Thyroid gland (tissue), 4 donors: ENCODE measurements around the gene MAGI1. TPM values are rescaled to one million over a fixed set of nuclear protein-coding genes. Genes with fewer than 3 reads are reported as not detected.

Source experiments
- DNase-seq, 2 donors: peaks; one replicate each; pipeline ENCODE4 v3.0.0-alpha.2; 2019
- H3K27ac ChIP-seq, 3 donors: fragments of 200-600 bp; sonication (generic); 1 replicate in 2 of 3; 2 replicates in 1 of 3; pipeline ENCODE4 v1.5.1; 2016 to 2019; ENCODE audit warnings: mild to moderate bottlenecking in 1 of 3, moderate library complexity in 1 of 3
- H3K27me3 ChIP-seq: fragments of 200-600 bp; sonication (generic); one replicate; pipeline ENCODE4 v1.5.1; 2019
- H3K36me3 ChIP-seq, 2 donors: fragments of 200-600 bp; sonication (generic); one replicate each; pipeline ENCODE4 v1.5.1; 2016 to 2019
- H3K4me1 ChIP-seq, 2 donors: fragments of 200-600 bp; sonication (generic); one replicate each; pipeline ENCODE4 v1.5.1; 2017 to 2019
- H3K4me3 ChIP-seq, 3 donors: fragments of 200-600 bp; sonication (generic); replicated peaks in 1 of 3; 1 replicate in 2 of 3; 2 replicates in 1 of 3; pipeline ENCODE4 v1.5.1; 2016; ENCODE audit warnings: mild to moderate bottlenecking in 1 of 3
- H3K9me3 ChIP-seq: fragments of 200-600 bp; sonication (generic); one replicate; pipeline ENCODE4 v1.5.1; 2017
- POLR2A ChIP-seq, 2 donors: fragments of 450-650 bp; IDR thresholded peaks; one replicate each; pipeline ENCODE4 v1.6.1; 2017; ENCODE audit warnings: antibody characterized with exemption in 2 of 2, mild to moderate bottlenecking in 2 of 2, moderate library complexity in 1 of 2
- WGBS, 2 donors: methylation state at CpG; one replicate each; pipeline ENCODE4 v1.1.5; 2017; 5-methylcytosine and 5-hydroxymethylcytosine counted together
- intact Hi-C: fragments of 100-400 bp; cut with DNase I; formaldehyde crosslinking; loops from one replicate; pipeline ENCODE4 v1.15.1; 2023
- total RNA-seq, 4 donors: library from RNA; depleted of rRNA; stranded (reverse); fragments of >200 nt; gene quantifications; one replicate each; pipeline ENCODE4 v1.2.3, GENCODE V29; 2016
- TF ChIP-seq, protein P1 (sequence below), 6 experiments: fragments of 200-600 bp in 3 of 6; fragments of 450-650 bp in 3 of 6; sonication (generic) in 3 of 6; IDR thresholded peaks; one replicate each; pipeline ENCODE4 v1.5.1; 2016 to 2019; ENCODE audit warnings: antibody characterized with exemption in 6 of 6, mild to moderate bottlenecking in 2 of 6, inconsistent platforms in 1 of 6, moderate library complexity in 1 of 6

The MAGI1 gene
- total RNA-seq, 4 donors from 2014 or later: 60.5 to 123 (median 87.5) TPM

GRCh38 chr3:65742914-65743313 is 295.8 kb downstream of the MAGI1 start:
- TF ChIP-seq, protein P1, sequence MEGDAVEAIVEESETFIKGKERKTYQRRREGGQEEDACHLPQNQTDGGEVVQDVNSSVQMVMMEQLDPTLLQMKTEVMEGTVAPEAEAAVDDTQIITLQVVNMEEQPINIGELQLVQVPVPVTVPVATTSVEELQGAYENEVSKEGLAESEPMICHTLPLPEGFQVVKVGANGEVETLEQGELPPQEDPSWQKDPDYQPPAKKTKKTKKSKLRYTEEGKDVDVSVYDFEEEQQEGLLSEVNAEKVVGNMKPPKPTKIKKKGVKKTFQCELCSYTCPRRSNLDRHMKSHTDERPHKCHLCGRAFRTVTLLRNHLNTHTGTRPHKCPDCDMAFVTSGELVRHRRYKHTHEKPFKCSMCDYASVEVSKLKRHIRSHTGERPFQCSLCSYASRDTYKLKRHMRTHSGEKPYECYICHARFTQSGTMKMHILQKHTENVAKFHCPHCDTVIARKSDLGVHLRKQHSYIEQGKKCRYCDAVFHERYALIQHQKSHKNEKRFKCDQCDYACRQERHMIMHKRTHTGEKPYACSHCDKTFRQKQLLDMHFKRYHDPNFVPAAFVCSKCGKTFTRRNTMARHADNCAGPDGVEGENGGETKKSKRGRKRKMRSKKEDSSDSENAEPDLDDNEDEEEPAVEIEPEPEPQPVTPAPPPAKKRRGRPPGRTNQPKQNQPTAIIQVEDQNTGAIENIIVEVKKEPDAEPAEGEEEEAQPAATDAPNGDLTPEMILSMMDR (IDR thresholded peaks at IDR 0.05): no peak
- no peak for TF ChIP-seq POLR2A (IDR thresholded peaks at IDR 0.05)
- Histone ChIP-seq H3K27me3 (no peaks in the 10 kb centered on the region), H3K27ac (no peak overlapping the region), H3K9me3 (no peaks in the 10 kb centered on the region), H3K4me1 (no peaks in the 10 kb centered on the region), H3K36me3 (no peaks in the 10 kb centered on the region), H3K4me3 (no peak overlapping the region)
- DNase-seq: no peak
- intact Hi-C loops: no loop called here
- whole genome bisulfite sequencing, 2 donors: 82 to 88% methylated on average over 1 of the region's 1 CpG

- H3K36me3 ChIP-seq: no peaks in the 10 kb centered on the region
- H3K4me3 ChIP-seq: no peak overlapping the region
- no peaks in the 10 kb centered on the region for H3K9me3 ChIP-seq
- no peak for DNase-seq
- no peaks in the 10 kb centered on the region for H3K27me3 ChIP-seq
- no peak overlapping the region for H3K27ac ChIP-seq
- H3K4me1 ChIP-seq: no peaks in the 10 kb centered on the region
- intact Hi-C loops: no loop called here
- 85 to 93% methylated on average over 4 of the region's 4 CpGs for WGBS, 2 donors
- no peak for TF ChIP-seq POLR2A (IDR thresholded peaks at IDR 0.05)
- TF ChIP-seq, protein P1 (IDR thresholded peaks at IDR 0.05): no peak
These were observed 297.2 kb downstream of the MAGI1 start for GRCh38 chr3:65741540-65741939.

- intact Hi-C loops: no loop called here
- no peak overlapping the region for H3K27ac ChIP-seq
- no peak for DNase-seq
- H3K9me3 ChIP-seq: no peaks in the 10 kb centered on the region
- no peaks in the 10 kb centered on the region for H3K27me3 ChIP-seq
- no peak for TF ChIP-seq POLR2A (IDR thresholded peaks at IDR 0.05)
- TF ChIP-seq, protein P1 (IDR thresholded peaks at IDR 0.05): no peak
- no peaks in the 10 kb centered on the region for H3K36me3 ChIP-seq
- H3K4me3 ChIP-seq: no peak overlapping the region
- WGBS, 2 donors: 58% methylated on average over 3 of the region's 3 CpGs
- H3K4me1 ChIP-seq: no peaks in the 10 kb centered on the region
These were observed 298.7 kb downstream of the MAGI1 start for GRCh38 chr3:65739901-65740541.

GRCh38 chr3:65734792-65735191 is 303.9 kb downstream of the MAGI1 start:
- WGBS, 2 donors: 89 to 91% methylated on average over 1 of the region's 1 CpG
- H3K4me1 ChIP-seq: peaks cover 0 to 6% of the 10 kb centered on the region in 2 donors
- no peaks in the 10 kb centered on the region for H3K9me3 ChIP-seq
- H3K36me3 ChIP-seq: no peaks in the 10 kb centered on the region
- intact Hi-C loops: no loop called here
- H3K4me3 ChIP-seq: no peak overlapping the region
- no peak overlapping the region for H3K27ac ChIP-seq
- no peaks in the 10 kb centered on the region for H3K27me3 ChIP-seq
- TF ChIP-seq, protein P1 (IDR thresholded peaks at IDR 0.05): no peak
- TF ChIP-seq POLR2A (IDR thresholded peaks at IDR 0.05): no peak
- DNase-seq: no peak

GRCh38 chr3:65734382-65734781 is 304.3 kb downstream of the MAGI1 start:
- Histone ChIP-seq H3K4me3 (no peak overlapping the region), H3K36me3 (no peaks in the 10 kb centered on the region), H3K4me1 (peaks cover 0 to 11% of the 10 kb centered on the region in 2 donors), H3K9me3 (no peaks in the 10 kb centered on the region), H3K27me3 (no peaks in the 10 kb centered on the region), H3K27ac (no peak overlapping the region)
- DNase-seq: no peak
- WGBS, 2 donors: 84 to 92% methylated on average over 3 of the region's 3 CpGs
- intact Hi-C loops: no loop called here
- TF ChIP-seq POLR2A (IDR thresholded peaks at IDR 0.05): no peak
- TF ChIP-seq, protein P1 (IDR thresholded peaks at IDR 0.05): no peak
